ENCODE measurements around the gene OR2T4. TPM values are rescaled to one million over a fixed set of nuclear protein-coding genes. Genes with fewer than 3 reads are reported as not detected.

OR2T4 gene
- total and polyA plus RNA-seq, 2 of the 13 experiments (the other 11 are each of a cell fraction or from before 2014, with no cell fraction given) = not detected

- no peak for TF ChIP-seq CENPT (CRISPR knock-in tag; IDR thresholded peaks at IDR 0.05; ENCODE audit: low read depth)
- no peak for TF ChIP-seq FOXP1 (IDR thresholded peaks at IDR 0.05)
- TF ChIP-seq FOXP1 (CRISPR knock-in tag; IDR thresholded peaks at IDR 0.05) = no peak
Measured at GRCh38 chr1:248316796-248317195, 44.7 kb upstream of the OR2T4 start (continued).

DNA sequence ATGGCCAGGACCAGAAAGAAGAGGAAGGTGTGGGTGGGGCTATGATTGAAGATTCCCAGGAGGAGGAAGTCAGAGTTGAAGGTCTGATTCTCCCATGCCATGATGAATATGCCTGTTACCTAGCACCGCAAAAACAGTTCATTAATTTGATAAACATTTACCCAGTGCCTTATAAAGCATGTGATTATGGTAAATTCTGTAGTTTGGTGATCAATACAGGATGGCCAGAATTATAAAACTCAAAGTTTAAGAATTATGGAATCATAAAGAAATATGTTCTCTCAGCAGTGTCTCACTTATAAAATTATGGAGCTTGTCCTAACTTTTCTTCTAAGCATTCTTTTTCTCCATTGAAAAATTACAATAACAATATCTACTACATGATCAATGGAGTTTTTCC lies 37.0 kb upstream of the OR2T4 start, which contains the start of gene OR2M7:
Gene OR2M7, minus strand, starts transcription at position 101 of the 400 bp plus-strand sequence. Its CDS starts 0 bp downstream, at position 101.
- H3K27ac ChIP-seq (ENCODE audit: extremely low read length, insufficient read depth, low read length) = no peak within 1 kb of the TSS
- no peak within 1 kb of the TSS for H3K9ac ChIP-seq (ENCODE audit: insufficient read depth, low read depth, low read length)
- no peak for ATAC-seq
- peaks cover 76% of the 10 kb centered on the region for H3K9me3 ChIP-seq (ENCODE audit: low read length)
- no TSS peak for BruUV-seq (replicated peaks)
- POLR2A ChIA-PET = no interaction called here
- no peaks in the 10 kb centered on the region for H4K20me1 ChIP-seq (ENCODE audit: insufficient read depth, low read length)
- no peak within 1 kb of the TSS for H3K4me2 ChIP-seq (ENCODE audit: low read depth, low read length)
- H3K79me2 ChIP-seq (ENCODE audit: insufficient read depth, low read length) = no peaks in the 10 kb centered on the region
- H3K36me3 ChIP-seq (replicated peaks in 1 of 2; ENCODE audit: control insufficient read depth in 1 of 2, insufficient read depth in 2 of 2, low read length in 2 of 2) = no peaks in the 10 kb centered on the region
- no peak for FAIRE-seq
- WGBS (ENCODE audit: low lambda C conversion rate) = 6% methylated on average over 1 of the region's 1 CpG
- H3K4me1 ChIP-seq (ENCODE audit: insufficient read depth, low read length) = no peaks in the 10 kb centered on the region
- CTCF ChIA-PET (ENCODE audit: low intra/inter-chr PET ratio, low total read pairs) = no interaction called here
- DNase-seq (ENCODE audit: low spot score) = no peak
- intact Hi-C loops (cut with micrococcal nuclease; ENCODE audit: unreplicated experiment) (no loop called here), in situ Hi-C loops (cut with HindIII; ENCODE audit: extremely low pct_ligation_motif_present, low pct_unique_long_range_greater_than_20kb) (no loop called here)
- no peak within 1 kb of the TSS for H2AFZ ChIP-seq (ENCODE audit: low read length)
- no peaks in the 10 kb centered on the region for H3K27me3 ChIP-seq (ENCODE audit: control insufficient read depth in 1 of 2, insufficient read depth in 2 of 2, low read length in 2 of 2)
- TF ChIP-seq DNMT1 (CRISPR knock-in tag; IDR thresholded peaks at IDR 0.05) = no peak
- no peak for TF ChIP-seq ZNF33B (CRISPR knock-in tag; IDR thresholded peaks at IDR 0.05)
- TF ChIP-seq ZNF720 (CRISPR knock-in tag; IDR thresholded peaks at IDR 0.05) = no peak
- TF ChIP-seq TAF15 (IDR thresholded peaks at IDR 0.05; ENCODE audit: low read depth, low read length, poor library complexity, severe bottlenecking) = no peak
- no peak for TF ChIP-seq HOXA9 (CRISPR knock-in tag; IDR thresholded peaks at IDR 0.05; ENCODE audit: borderline replicate concordance)
- TF ChIP-seq RBM39 (IDR thresholded peaks at IDR 0.05; ENCODE audit: low read depth, low read length, poor library complexity, severe bottlenecking) = no peak
- TF ChIP-seq HNRNPLL (IDR thresholded peaks at IDR 0.05; ENCODE audit: low read depth, low read length, poor library complexity, severe bottlenecking) = no peak
- no peak for TF ChIP-seq NR2F6 (IDR thresholded peaks at IDR 0.05)
- no peak for TF ChIP-seq NR2F6 (CRISPR knock-in tag; IDR thresholded peaks at IDR 0.05)
- no peak for TF ChIP-seq MAFF (IDR thresholded peaks at IDR 0.05; ENCODE audit: low read depth, low read length)
- no peak for TF ChIP-seq KAT8 (CRISPR knock-in tag; IDR thresholded peaks at IDR 0.05)
- TF ChIP-seq FOXJ3 (CRISPR knock-in tag; IDR thresholded peaks at IDR 0.05; ENCODE audit: borderline replicate concordance) = no peak
- TF ChIP-seq KDM4B (CRISPR knock-in tag; IDR thresholded peaks at IDR 0.05) = no peak
- TF ChIP-seq ZNF512B (CRISPR knock-in tag; IDR thresholded peaks at IDR 0.05; ENCODE audit: borderline replicate concordance) = no peak
- no peak for TF ChIP-seq KLF12 (CRISPR knock-in tag; IDR thresholded peaks at IDR 0.05; ENCODE audit: borderline replicate concordance)
- TF ChIP-seq CREM (IDR thresholded peaks at IDR 0.05) = no peak
- TF ChIP-seq CREM (CRISPR knock-in tag; IDR thresholded peaks at IDR 0.05) = no peak
- TF ChIP-seq ZNF572 (CRISPR knock-in tag; IDR thresholded peaks at IDR 0.05) = no peak
- H3K4me3 ChIP-seq (replicated peaks in 1 of 3; ENCODE audit: insufficient read depth in 1 of 3, low read depth in 2 of 3, low read length in 3 of 3) = no peak within 1 kb of the TSS

Data from HepG2 (cell line).